BE2C (cell line): ENCODE data around the gene KCNQ5.

Experiments
- DNase-seq: peaks from one replicate; pipeline ENCODE4 v3.0.0-alpha.2; 2020
- H3K27me3 ChIP-seq: fragments of 250-450 bp; sonication (Bioruptor Pico); 2 replicates; pipeline ENCODE4 v1.5.1; 2020; ENCODE audit warnings: mild to moderate bottlenecking
- H3K36me3 ChIP-seq: fragments of 250-450 bp; sonication (Bioruptor Pico); 2 replicates; pipeline ENCODE4 v1.5.1; 2020; ENCODE audit warnings: mild to moderate bottlenecking
- H3K4me1 ChIP-seq: fragments of 250-450 bp; sonication (Bioruptor Pico); 2 replicates; pipeline ENCODE4 v1.5.1; 2020
- H3K4me3 ChIP-seq: 2 replicates; pipeline ENCODE4 v1.5.1; 2011; ENCODE audit warnings: low read depth, low read length
- H3K9me3 ChIP-seq: fragments of 250-450 bp; sonication (Bioruptor Pico); 2 replicates; pipeline ENCODE4 v1.5.1; 2020
- TF ChIP-seq, protein P1 (sequence below): IDR thresholded peaks from 2 replicates; pipeline ENCODE4 v1.5.1; 2012; ENCODE audit warnings: mild to moderate bottlenecking, low read depth, low read length

The KCNQ5 gene

DNA sequence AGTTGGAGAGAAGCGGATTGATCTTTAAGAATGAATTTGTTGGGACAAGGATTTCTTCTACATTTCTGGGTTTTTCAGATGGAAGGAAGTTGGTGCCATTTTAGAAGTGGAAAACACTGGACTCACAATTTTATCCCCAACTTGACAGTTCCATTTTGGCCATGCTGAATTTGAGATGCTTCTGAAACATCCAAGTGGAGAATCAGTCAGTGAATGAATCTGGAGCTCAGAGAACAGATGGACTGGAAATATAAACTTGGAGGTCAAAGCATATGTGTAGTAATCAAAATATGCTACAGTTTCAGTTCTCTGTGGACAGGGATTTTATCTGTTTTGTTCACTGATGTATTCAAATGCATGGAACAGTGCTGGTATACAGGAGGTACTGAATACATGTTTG is 89.9 kb downstream of the KCNQ5 start:
- TF ChIP-seq, protein P1, sequence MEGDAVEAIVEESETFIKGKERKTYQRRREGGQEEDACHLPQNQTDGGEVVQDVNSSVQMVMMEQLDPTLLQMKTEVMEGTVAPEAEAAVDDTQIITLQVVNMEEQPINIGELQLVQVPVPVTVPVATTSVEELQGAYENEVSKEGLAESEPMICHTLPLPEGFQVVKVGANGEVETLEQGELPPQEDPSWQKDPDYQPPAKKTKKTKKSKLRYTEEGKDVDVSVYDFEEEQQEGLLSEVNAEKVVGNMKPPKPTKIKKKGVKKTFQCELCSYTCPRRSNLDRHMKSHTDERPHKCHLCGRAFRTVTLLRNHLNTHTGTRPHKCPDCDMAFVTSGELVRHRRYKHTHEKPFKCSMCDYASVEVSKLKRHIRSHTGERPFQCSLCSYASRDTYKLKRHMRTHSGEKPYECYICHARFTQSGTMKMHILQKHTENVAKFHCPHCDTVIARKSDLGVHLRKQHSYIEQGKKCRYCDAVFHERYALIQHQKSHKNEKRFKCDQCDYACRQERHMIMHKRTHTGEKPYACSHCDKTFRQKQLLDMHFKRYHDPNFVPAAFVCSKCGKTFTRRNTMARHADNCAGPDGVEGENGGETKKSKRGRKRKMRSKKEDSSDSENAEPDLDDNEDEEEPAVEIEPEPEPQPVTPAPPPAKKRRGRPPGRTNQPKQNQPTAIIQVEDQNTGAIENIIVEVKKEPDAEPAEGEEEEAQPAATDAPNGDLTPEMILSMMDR, result no peak
- Histone ChIP-seq H3K4me1 (no peaks in the 10 kb centered on the region), H3K4me3 (no peak overlapping the region), H3K36me3 (no peaks in the 10 kb centered on the region), H3K9me3 (no peaks in the 10 kb centered on the region), H3K27me3 (no peaks in the 10 kb centered on the region)
- no peak for DNase-seq

DNA sequence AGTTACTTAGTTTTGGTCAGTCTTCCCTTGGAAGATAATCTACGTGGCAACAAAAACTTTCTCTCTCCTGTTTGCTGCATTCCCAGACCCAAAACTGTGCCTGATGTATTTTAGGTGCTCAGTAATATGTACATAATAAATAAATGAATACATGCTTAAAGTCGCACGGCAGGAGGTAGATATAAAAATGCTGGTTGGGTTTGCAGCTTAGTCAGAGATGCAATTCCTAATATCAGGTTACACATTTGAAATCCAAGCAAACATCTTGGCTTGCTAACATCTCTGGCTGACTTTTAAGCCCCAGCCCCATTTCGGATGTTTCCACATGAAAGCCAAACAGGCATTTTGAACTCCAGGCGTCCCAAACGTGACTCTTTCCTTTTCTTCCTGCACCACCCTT is 91.0 kb downstream of the KCNQ5 start:
- TF ChIP-seq, protein P1, result no peak
- H3K4me3 ChIP-seq, result no peak overlapping the region
- DNase-seq, result no peak
- no peaks in the 10 kb centered on the region for H3K36me3 ChIP-seq
- no peaks in the 10 kb centered on the region for H3K4me1 ChIP-seq
- H3K9me3 ChIP-seq, result no peaks in the 10 kb centered on the region
- no peaks in the 10 kb centered on the region for H3K27me3 ChIP-seq

DNA sequence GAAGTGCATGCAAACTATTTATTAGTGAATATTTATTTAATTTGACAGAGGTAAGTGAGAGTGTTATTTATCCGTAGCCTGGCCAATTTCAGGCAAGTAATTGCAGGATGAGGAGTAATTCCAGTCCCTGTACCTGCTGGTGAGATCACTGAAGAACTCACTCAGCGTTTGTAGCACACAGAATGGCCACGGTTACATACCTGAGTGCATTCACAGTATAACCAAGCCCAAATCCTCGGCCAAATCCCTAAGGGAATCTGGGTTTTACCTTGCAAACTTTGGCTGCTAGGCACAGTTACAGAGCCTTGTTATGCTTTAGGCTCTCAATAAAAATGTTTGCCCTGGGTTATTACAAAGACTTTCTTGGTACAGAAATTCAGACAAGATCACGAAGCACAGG is 93.3 kb downstream of the KCNQ5 start:
- no peaks in the 10 kb centered on the region for H3K4me1 ChIP-seq
- TF ChIP-seq, protein P1, result no peak

DNA sequence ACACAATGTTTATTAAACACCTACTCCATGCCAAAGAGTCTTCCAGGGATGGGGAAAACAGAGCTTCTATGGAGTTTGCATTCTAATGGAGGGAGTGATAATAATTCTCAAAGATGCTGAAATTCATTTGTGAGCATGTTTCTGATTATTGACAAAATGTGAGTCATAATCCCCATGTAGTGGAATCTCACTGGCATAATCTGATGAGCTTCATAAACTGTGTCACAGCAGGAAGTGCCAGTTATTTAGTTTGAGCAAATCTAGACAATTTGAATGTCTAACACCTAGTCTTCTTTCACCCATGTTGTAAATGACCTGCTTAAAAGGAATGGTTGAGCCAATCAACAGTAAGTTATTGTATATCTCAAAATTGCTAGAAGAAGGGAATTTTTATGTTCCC is 95.1 kb downstream of the KCNQ5 start:
- Histone ChIP-seq H3K4me1 (no peaks in the 10 kb centered on the region), H3K36me3 (no peaks in the 10 kb centered on the region), H3K4me3 (no peak overlapping the region), H3K9me3 (no peaks in the 10 kb centered on the region), H3K27me3 (no peaks in the 10 kb centered on the region)
- TF ChIP-seq, protein P1, result no peak
- no peak for DNase-seq

More for the DNA sequence above, 93.3 kb downstream of the KCNQ5 start:
- no peak overlapping the region for H3K4me3 ChIP-seq
- no peak for DNase-seq
- H3K27me3 ChIP-seq, result no peaks in the 10 kb centered on the region
- no peaks in the 10 kb centered on the region for H3K36me3 ChIP-seq
- no peaks in the 10 kb centered on the region for H3K9me3 ChIP-seq

DNA sequence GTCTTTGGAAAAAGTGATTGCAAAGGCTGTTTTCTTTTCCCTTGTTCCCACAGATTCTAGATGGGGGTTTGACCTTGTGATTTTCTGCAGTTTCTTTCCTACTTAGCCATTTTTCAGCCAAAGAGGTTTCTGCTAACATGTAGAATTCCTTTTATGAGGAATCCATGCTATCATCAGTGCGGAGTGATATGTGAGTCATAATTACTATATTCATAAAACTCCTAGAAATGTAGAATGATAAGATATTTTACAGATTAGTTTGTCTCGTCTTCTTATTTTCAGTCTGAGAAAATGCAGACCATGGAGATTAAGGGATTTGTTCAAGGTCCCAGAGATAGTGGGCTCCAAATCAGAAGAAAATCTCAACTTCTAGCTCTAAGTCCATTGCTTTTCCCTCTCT is 98.6 kb downstream of the KCNQ5 start:
- no peaks in the 10 kb centered on the region for H3K4me1 ChIP-seq
- H3K27me3 ChIP-seq, result no peaks in the 10 kb centered on the region
- no peaks in the 10 kb centered on the region for H3K9me3 ChIP-seq
- H3K4me3 ChIP-seq, result no peak overlapping the region
- H3K36me3 ChIP-seq, result no peaks in the 10 kb centered on the region
- no peak for DNase-seq
- TF ChIP-seq, protein P1, result no peak

DNA sequence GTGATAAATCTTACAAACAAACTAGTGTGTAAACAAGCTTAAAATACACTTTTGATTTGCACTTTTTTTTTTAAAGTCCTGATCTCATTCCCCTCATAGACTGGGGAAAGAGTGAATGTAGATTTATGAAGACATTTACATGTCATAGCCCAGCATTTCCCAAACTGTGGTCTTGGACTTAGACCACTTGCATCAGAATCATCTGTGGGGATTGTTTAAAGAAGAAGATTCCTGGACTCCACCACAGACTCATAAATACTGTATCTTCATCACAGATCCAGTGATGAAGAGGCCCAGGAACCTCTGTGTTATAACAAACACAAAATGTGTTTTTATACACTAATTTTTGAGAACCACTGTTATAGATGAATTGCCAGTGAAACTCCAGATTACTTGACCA is 99.5 kb downstream of the KCNQ5 start:
- H3K36me3 ChIP-seq, result no peaks in the 10 kb centered on the region
- no peak overlapping the region for H3K4me3 ChIP-seq
- H3K9me3 ChIP-seq, result no peaks in the 10 kb centered on the region
- TF ChIP-seq, protein P1, result no peak
- H3K4me1 ChIP-seq, result no peaks in the 10 kb centered on the region
- no peaks in the 10 kb centered on the region for H3K27me3 ChIP-seq
- DNase-seq, result no peak
